Measurements from ENCODE around the gene LAX1.

The LAX1 gene

GRCh38 chr1:203818399-203818798 is 53.4 kb downstream of the LAX1 start:
- no peak for DNase-seq

GRCh38 chr1:203823306-203823705 is 58.3 kb downstream of the LAX1 start:
- no peak for DNase-seq

Data from activated CD4-positive, alpha-beta T cell treated with anti-CD3 and anti-CD28 coated beads, Interleukin-2, amount 50 U/mL, for 16 hours (primary cell).